Suppressor macrophage (primary cell): ENCODE measurements around the gene TRMT10C.

Experiments
- DNase-seq, 4 experiments: peaks; one replicate each; pipeline ENCODE4 v3.0.0-alpha.2; 2020 to 2022
- total RNA-seq, 17 experiments: gene quantifications; one replicate each; lab custom pipeline; 2026; ENCODE audit warnings: mixed read lengths in 6 of 17, inconsistent platforms in 3 of 17; lab: John Stamatoyannopoulos, UW

Gene TRMT10C
- total RNA-seq, result 11.3 to 38.4 (median 24.0) reads per million in 17 experiments

GRCh38 chr3:101561630-101562328, at the start of gene TRMT10C:
Gene TRMT10C (plus strand): TSS chr3:101561868. CDS start chr3:101564782, 2,914 bp downstream.
- DNase-seq, result peak; percentile 96 to 97 (median 96)

- DNase-seq, result no peak
These were observed 49.3 kb upstream of the TRMT10C start for GRCh38 chr3:101512396-101512645.

- peak; percentile 87 to 93 (median 90) for DNase-seq
These were observed 48.8 kb upstream of the TRMT10C start, which contains the start of gene SENP7 for GRCh38 chr3:101512646-101513418. Gene SENP7 (minus strand): TSS chr3:101513212. CDS start chr3:101513130, 82 bp downstream.

- DNase-seq, result peak in 2 of 4 experiments; percentile 83
These were observed 48.2 kb upstream of the TRMT10C start for GRCh38 chr3:101513419-101513986.

- no peak for DNase-seq
These were observed 43.2 kb upstream of the TRMT10C start for GRCh38 chr3:101518421-101518871.

GRCh38 chr3:101519685-101520365, 41.8 kb upstream of the TRMT10C start:
- no peak for DNase-seq

GRCh38 chr3:101521211-101521701, 40.4 kb upstream of the TRMT10C start:
- no peak for DNase-seq

- no peak for DNase-seq
These were observed 34.2 kb upstream of the TRMT10C start for GRCh38 chr3:101527441-101527840.

GRCh38 chr3:101527906-101528305, 33.8 kb upstream of the TRMT10C start:
- DNase-seq, result no peak

- DNase-seq, result no peak
These were observed 31.6 kb upstream of the TRMT10C start for GRCh38 chr3:101529816-101530685.

- no peak for DNase-seq
These were observed 31.0 kb upstream of the TRMT10C start for GRCh38 chr3:101530686-101531047.

- no peak for DNase-seq
These were observed 30.1 kb upstream of the TRMT10C start for GRCh38 chr3:101531473-101532086.

GRCh38 chr3:101532783-101533602, 28.7 kb upstream of the TRMT10C start:
- no peak for DNase-seq

- DNase-seq, result no peak
These were observed 28.1 kb upstream of the TRMT10C start for GRCh38 chr3:101533603-101533968.

GRCh38 chr3:101535221-101535620, 26.4 kb upstream of the TRMT10C start:
- DNase-seq, result no peak

- DNase-seq, result no peak
These were observed 25.4 kb upstream of the TRMT10C start for GRCh38 chr3:101536266-101536665.

GRCh38 chr3:101536955-101537354, 24.7 kb upstream of the TRMT10C start:
- peak in 1 of 4 experiments; percentile 11 for DNase-seq

GRCh38 chr3:101542957-101543356, 18.7 kb upstream of the TRMT10C start:
- no peak for DNase-seq

GRCh38 chr3:101544161-101544850, 17.4 kb upstream of the TRMT10C start:
- no peak for DNase-seq
